MM.1S (cell line): ENCODE measurements around the gene ZNRF3.

Experiments
- CTCF ChIP-seq: fragments of 300-600 bp; sonication (generic); IDR thresholded peaks from 2 replicates; pipeline ENCODE4 v1.5.1; 2016; ENCODE audit warnings: antibody characterized with exemption, low read length, mixed read lengths
- EZH2 ChIP-seq: fragments of 300-600 bp; sonication (generic); optimal IDR thresholded peaks from 2 replicates; pipeline ENCODE3; 2017; ENCODE audit warnings: low read depth, mild to moderate bottlenecking, antibody characterized with exemption, low read length, mixed read lengths

GRCh38 chr22:28915969-28916368, 32.6 kb downstream of the ZNRF3 start:
- TF ChIP-seq CTCF (no peak), EZH2 (no peak)
